Fibroblast of lung (primary cell): ENCODE measurements around the gene TLNRD1.

Experiments
- CTCF ChIP-seq, 2 donors: IDR thresholded peaks in 1 of 2; conservative IDR thresholded peaks in 1 of 2; 1 replicate in 1 of 2; 2 replicates in 1 of 2; pipeline ENCODE4 v1.5.1; 2011 to 2012; ENCODE audit warnings: low read length in 2 of 2, control low read depth in 1 of 2, inconsistent platforms in 1 of 2, low read depth in 1 of 2, mild to moderate bottlenecking in 1 of 2
- EZH2 ChIP-seq: IDR thresholded peaks from 2 replicates; pipeline ENCODE4 v1.5.1; 2012; ENCODE audit warnings: low read length, control low read depth, mild to moderate bottlenecking; ENCODE audit errors: missing control alignments

DNA sequence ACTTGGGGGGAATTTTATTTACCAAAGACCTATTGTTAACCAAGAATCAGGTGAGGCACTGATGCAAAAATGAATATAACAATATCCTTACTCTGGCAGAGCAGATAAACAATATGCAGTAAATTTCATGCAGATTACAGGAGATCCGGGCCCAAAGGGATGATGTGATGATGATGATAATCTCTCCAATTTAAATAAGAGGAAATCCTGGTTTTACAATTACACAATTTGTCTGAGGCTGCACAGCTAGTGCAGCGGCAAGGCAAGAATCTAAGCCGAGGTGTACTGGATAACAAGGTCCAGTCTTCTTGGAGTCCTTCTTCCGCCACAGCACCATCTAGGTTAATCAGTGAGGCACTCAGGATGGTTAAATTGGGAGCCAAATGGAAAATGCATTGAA, 8.7 kb upstream of the TLNRD1 start:
- no peak for TF ChIP-seq CTCF (conservative IDR thresholded peaks at IDR 0.05 in 1 of 2, IDR thresholded peaks at IDR 0.05 in 1 of 2; ENCODE audit: low read depth in 1 of 2, low read length in 2 of 2)
- TF ChIP-seq EZH2 = no peak
